ENCODE results near the gene IGFBP5. TPM values are rescaled to one million over a fixed set of nuclear protein-coding genes. Genes with fewer than 3 reads are reported as not detected.

Gene IGFBP5, protein sequence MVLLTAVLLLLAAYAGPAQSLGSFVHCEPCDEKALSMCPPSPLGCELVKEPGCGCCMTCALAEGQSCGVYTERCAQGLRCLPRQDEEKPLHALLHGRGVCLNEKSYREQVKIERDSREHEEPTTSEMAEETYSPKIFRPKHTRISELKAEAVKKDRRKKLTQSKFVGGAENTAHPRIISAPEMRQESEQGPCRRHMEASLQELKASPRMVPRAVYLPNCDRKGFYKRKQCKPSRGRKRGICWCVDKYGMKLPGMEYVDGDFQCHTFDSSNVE
- 0.14 to 0.32 TPM (median 0.29 TPM) in 5 replicates for total RNA-seq (2022; extraction: Qiagen RNA extraction; ENCODE audit: low read depth)

DNA sequence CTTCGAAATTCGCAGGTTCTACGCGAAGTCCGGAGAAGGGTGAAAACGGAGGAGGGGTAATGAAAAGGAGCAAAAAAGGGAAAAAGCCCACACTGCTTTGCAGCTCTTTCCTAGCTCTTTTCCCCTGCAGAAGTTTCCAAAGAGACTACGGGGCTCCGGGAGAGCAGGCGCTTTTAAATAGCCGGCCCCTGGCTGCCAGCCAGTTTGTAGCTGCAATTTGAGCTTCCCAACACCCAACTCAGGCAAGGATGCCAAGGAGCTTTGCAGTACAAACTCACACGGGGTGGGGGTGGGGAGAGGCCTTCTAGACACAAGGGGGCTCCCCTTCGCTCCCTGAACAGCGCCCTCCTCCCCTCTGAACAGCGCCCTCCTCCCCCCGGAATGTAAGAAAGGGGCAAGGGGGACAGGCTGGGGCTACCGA lies at the start of gene IGFBP5:
TSS of gene IGFBP5 (minus strand) at position 149 of the 421 bp plus-strand sequence. CDS start 774 bp downstream, outside the sequence.

DNA sequence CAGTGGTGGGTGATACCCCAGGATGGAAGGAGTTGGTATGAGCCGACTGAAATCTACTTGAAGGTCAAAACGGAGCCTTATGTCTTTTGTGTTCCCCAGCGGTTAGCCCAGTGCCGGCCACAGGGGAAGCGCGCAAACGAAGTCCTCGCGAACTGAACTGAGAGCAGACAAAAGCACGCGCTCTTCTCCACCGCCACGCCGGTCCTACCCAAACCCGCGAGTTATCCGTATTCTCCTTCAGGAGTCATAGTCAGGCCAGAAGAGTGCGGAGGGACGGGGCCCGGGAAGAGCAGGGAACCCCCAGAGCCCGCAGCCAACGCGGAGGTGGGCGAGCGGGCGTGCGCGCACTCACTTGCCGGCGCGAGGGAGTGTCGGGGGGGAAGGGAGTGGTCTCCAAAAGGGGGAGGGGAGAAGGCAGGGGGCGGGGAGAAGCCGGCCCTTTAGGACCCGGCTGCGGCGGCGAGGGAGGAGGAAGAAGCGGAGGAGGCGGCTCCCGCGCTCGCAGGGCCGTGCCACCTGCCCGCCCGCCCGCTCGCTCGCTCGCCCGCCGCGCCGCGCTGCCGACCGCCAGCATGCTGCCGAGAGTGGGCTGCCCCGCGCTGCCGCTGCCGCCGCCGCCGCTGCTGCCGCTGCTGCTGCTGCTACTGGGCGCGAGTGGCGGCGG lies 62.3 kb downstream of the IGFBP5 start, which contains the start of gene IGFBP2:
TSS of gene IGFBP2 (plus strand) at position 469 of the 664 bp plus-strand sequence. CDS start at position 573, 104 bp downstream.

Other genes starting within 250 kb of the IGFBP5 start
- gene RPL37A, start 196.7 kb downstream of the IGFBP5 start, total RNA-seq (2022; extraction: Qiagen RNA extraction; ENCODE audit: low read depth) = 4,905 to 6,133 TPM (median 5,031 TPM) in 5 replicates
- 57.2 to 86.8 TPM (median 77.3 TPM) in 5 replicates for gene IGFBP2, start 62.1 kb downstream of the IGFBP5 start, total RNA-seq (2022; extraction: Qiagen RNA extraction; ENCODE audit: low read depth)
- not detected in 5 replicates for gene TNP1, start 164.5 kb upstream of the IGFBP5 start, total RNA-seq (2022; extraction: Qiagen RNA extraction; ENCODE audit: low read depth)